ENCODE results near the gene MSANTD1.

Gene MSANTD1

GRCh38 chr4:3301450-3302172 is 52.7 kb downstream of the MSANTD1 start:
- ChIA-PET POLR2A (no interaction called here), CTCF (interaction anchor here (0.7 kb wide), 1 partner anchor 18 kb away, joined by 3 read pairs; no protein-coding TSS in a partner anchor)
- DNase-seq (ENCODE audit: extremely low spot score): no peak
- TF ChIP-seq L3MBTL2 (conservative IDR thresholded peaks at IDR 0.05) (no peak), TARDBP (IDR thresholded peaks at IDR 0.05) (no peak), FOXA1 (IDR thresholded peaks at IDR 0.05) (no peak), CTBP1 (IDR thresholded peaks at IDR 0.05; ENCODE audit: borderline replicate concordance) (no peak), BHLHE40 (IDR thresholded peaks at IDR 0.05; ENCODE audit: borderline replicate concordance) (no peak), ARNT (IDR thresholded peaks at IDR 0.05) (no peak), PKNOX1 (IDR thresholded peaks at IDR 0.05) (no peak), HDGF (IDR thresholded peaks at IDR 0.05; ENCODE audit: borderline replicate concordance) (no peak), LEF1 (IDR thresholded peaks at IDR 0.05; ENCODE audit: borderline replicate concordance) (no peak), FOXK2 (IDR thresholded peaks at IDR 0.05) (no peak), SUZ12 (IDR thresholded peaks at IDR 0.05) (no peak), SP1 (IDR thresholded peaks at IDR 0.05) (no peak), FOXM1 (IDR thresholded peaks at IDR 0.05; ENCODE audit: borderline replicate concordance) (no peak)

GRCh38 chr4:3302173-3302785 is 53.3 kb downstream of the MSANTD1 start:
- no peak for TF ChIP-seq CTBP1 (IDR thresholded peaks at IDR 0.05; ENCODE audit: borderline replicate concordance)
- no peak for TF ChIP-seq TARDBP (IDR thresholded peaks at IDR 0.05)
- TF ChIP-seq NFRKB (IDR thresholded peaks at IDR 0.05): no peak
- TF ChIP-seq L3MBTL2 (conservative IDR thresholded peaks at IDR 0.05): no peak
- no peak for TF ChIP-seq SUZ12 (IDR thresholded peaks at IDR 0.05)
- TF ChIP-seq LEF1 (IDR thresholded peaks at IDR 0.05; ENCODE audit: borderline replicate concordance): no peak
- TF ChIP-seq HDGF (IDR thresholded peaks at IDR 0.05; ENCODE audit: borderline replicate concordance): no peak
- no peak for TF ChIP-seq SP1 (IDR thresholded peaks at IDR 0.05)
- no peak for TF ChIP-seq FOXA1 (IDR thresholded peaks at IDR 0.05)
- no peak for TF ChIP-seq PKNOX1 (IDR thresholded peaks at IDR 0.05)
- no peak for TF ChIP-seq BHLHE40 (IDR thresholded peaks at IDR 0.05; ENCODE audit: borderline replicate concordance)
- no peak for TF ChIP-seq FOXK2 (IDR thresholded peaks at IDR 0.05)
- TF ChIP-seq FOXM1 (IDR thresholded peaks at IDR 0.05; ENCODE audit: borderline replicate concordance): no peak
- TF ChIP-seq ELF4 (IDR thresholded peaks at IDR 0.05): no peak
- no peak for TF ChIP-seq ARNT (IDR thresholded peaks at IDR 0.05)
- no peak for TF ChIP-seq ZNF384 (IDR thresholded peaks at IDR 0.05)
- CTCF ChIA-PET: no interaction called here
- POLR2A ChIA-PET: interaction anchor here (1.3 kb wide), 1 partner anchor 10 kb away, joined by 3 read pairs; the partner anchor contains the start of gene RGS12
- no peak for DNase-seq (ENCODE audit: extremely low spot score)

GRCh38 chr4:3302786-3303564 is 54.0 kb downstream of the MSANTD1 start:
- POLR2A ChIA-PET: interaction anchor here (1.3 kb wide), 1 partner anchor 10 kb away, joined by 3 read pairs; the partner anchor contains the start of gene RGS12
- CTCF ChIA-PET: interaction anchor here (0.5 kb wide), 1 partner anchor 96 kb away, joined by 3 read pairs; no protein-coding TSS in a partner anchor
- no peak for DNase-seq (ENCODE audit: extremely low spot score)
- TF ChIP-seq ZNF384 (IDR thresholded peaks at IDR 0.05): no peak
- no peak for TF ChIP-seq LEF1 (IDR thresholded peaks at IDR 0.05; ENCODE audit: borderline replicate concordance)
- no peak for TF ChIP-seq FOXM1 (IDR thresholded peaks at IDR 0.05; ENCODE audit: borderline replicate concordance)
- no peak for TF ChIP-seq HDGF (IDR thresholded peaks at IDR 0.05; ENCODE audit: borderline replicate concordance)

- ChIA-PET POLR2A (interaction anchor here (1.3 kb wide), 2 partner anchors 11 to 12 kb away, joined by 3 to 6 read pairs; partner anchors contain the start of gene RGS12), CTCF (interaction anchor here (0.5 kb wide), 1 partner anchor 95 kb away, joined by 3 read pairs; no protein-coding TSS in a partner anchor)
- no peak for TF ChIP-seq CTBP1 (IDR thresholded peaks at IDR 0.05; ENCODE audit: borderline replicate concordance)
- no peak for TF ChIP-seq FOXK2 (IDR thresholded peaks at IDR 0.05)
- no peak for TF ChIP-seq BHLHE40 (IDR thresholded peaks at IDR 0.05; ENCODE audit: borderline replicate concordance)
- TF ChIP-seq L3MBTL2 (conservative IDR thresholded peaks at IDR 0.05): no peak
- TF ChIP-seq ELF4 (IDR thresholded peaks at IDR 0.05): no peak
- TF ChIP-seq LEF1 (IDR thresholded peaks at IDR 0.05; ENCODE audit: borderline replicate concordance): no peak
- no peak for TF ChIP-seq HDGF (IDR thresholded peaks at IDR 0.05; ENCODE audit: borderline replicate concordance)
- no peak for TF ChIP-seq FOXA1 (IDR thresholded peaks at IDR 0.05)
- TF ChIP-seq TARDBP (IDR thresholded peaks at IDR 0.05): no peak
- no peak for TF ChIP-seq SUZ12 (IDR thresholded peaks at IDR 0.05)
- no peak for TF ChIP-seq NFRKB (IDR thresholded peaks at IDR 0.05)
- no peak for TF ChIP-seq PKNOX1 (IDR thresholded peaks at IDR 0.05)
- no peak for TF ChIP-seq ZNF384 (IDR thresholded peaks at IDR 0.05)
- TF ChIP-seq SP1 (IDR thresholded peaks at IDR 0.05): no peak
- TF ChIP-seq ARNT (IDR thresholded peaks at IDR 0.05): no peak
- no peak for TF ChIP-seq FOXM1 (IDR thresholded peaks at IDR 0.05; ENCODE audit: borderline replicate concordance)
- DNase-seq (ENCODE audit: extremely low spot score): no peak
Measured at GRCh38 chr4:3303565-3303824, 54.5 kb downstream of the MSANTD1 start.

Data from HEK293T (cell line).